K562 (cell line): Measurements from ENCODE around the gene DPP3. TPM values are rescaled to one million over a fixed set of nuclear protein-coding genes. Genes with fewer than 3 reads are reported as not detected.

ENCODE experiments used
- ATAC-seq: fragments of 200-7000 bp; cut with Tn5 transposase; 3 replicates; pipeline ENCODE4 v1.9.1; 2020; ENCODE audit warnings: moderate library complexity
- BruUV-seq: library from RNA; stranded (reverse); fragments of 400-500 nt; replicated peaks from 2 replicates; lab custom pipeline; 2021; lab: Mats Ljungman, UMichigan
- CTCF ChIA-PET: fragments of 300-600 bp; formaldehyde crosslinking; extraction: SDS; loops from one replicate; lab custom pipeline; 2021; ENCODE audit warnings: low intra/inter-chr PET ratio; lab: Yijun Ruan, JAX
- POLR2A ChIA-PET: fragments of 300-600, 350-650 bp; sonication (Branson Sonifier 250); formaldehyde crosslinking; extraction: SDS; loops from one replicate; lab custom pipeline; 2021; ENCODE audit warnings: antibody characterized with exemption, inconsistent platforms; lab: Yijun Ruan, JAX
- DNase-seq, 4 experiments: peaks; one replicate each; pipeline versions ENCODE4 v3.0.0 to v3.0.0-alpha.2; 2011 to 2018; ENCODE audit warnings: low spot score in 3 of 4, mixed read lengths in 3 of 4; ENCODE audit errors: extremely low read depth in 1 of 4
- FAIRE-seq: peaks from 2 replicates; lab custom pipeline; 2011; peaks lifted over from hg19 to GRCh38; lab: Jason Lieb, UNC
- H2AFZ ChIP-seq: 2 replicates; pipeline ENCODE4 v1.6.0; 2011; ENCODE audit warnings: low read depth, low read length, control low read depth, inconsistent platforms
- H3K27ac ChIP-seq: fragments of 200-600 bp; 3 replicates; pipeline ENCODE4 v1.8.0; 2011; ENCODE audit warnings: low read depth, mild to moderate bottlenecking, control low read depth, inconsistent platforms, low read length, moderate library complexity, mixed read lengths; ENCODE audit errors: extremely low read depth
- H3K27me3 ChIP-seq, 2 experiments: fragments of 300-600 bp in 1 of 2; 2 replicates in 1 of 2; 3 replicates in 1 of 2; pipeline versions ENCODE4 v1.6.0 to v1.8.0; 2011; ENCODE audit warnings: inconsistent platforms in 2 of 2, low read length in 2 of 2, mild to moderate bottlenecking in 1 of 2, mixed read lengths in 1 of 2, moderate library complexity in 1 of 2; ENCODE audit not compliant: control insufficient read depth in 2 of 2, insufficient read depth in 2 of 2
- H3K36me3 ChIP-seq: fragments of 300-600 bp; 3 replicates; pipeline ENCODE4 v1.8.0; 2011; ENCODE audit warnings: mild to moderate bottlenecking, low read length, inconsistent platforms; ENCODE audit not compliant: control insufficient read depth, insufficient read depth
- H3K4me1 ChIP-seq, 2 experiments: fragments of 200-600 bp in 1 of 2; replicated peaks in 1 of 2; 2 replicates in 1 of 2; 3 replicates in 1 of 2; pipeline versions ENCODE4 v1.5.1 to v1.8.0; 2011; ENCODE audit warnings: inconsistent platforms in 2 of 2, low read length in 2 of 2, mild to moderate bottlenecking in 1 of 2, mixed read lengths in 1 of 2, moderate library complexity in 1 of 2; ENCODE audit not compliant: control insufficient read depth in 2 of 2, insufficient read depth in 2 of 2
- H3K4me2 ChIP-seq: 2 replicates; pipeline ENCODE4 v1.6.1; 2011; ENCODE audit warnings: low read length, control low read depth, inconsistent platforms, mixed read lengths; ENCODE audit not compliant: insufficient read depth
- H3K4me3 ChIP-seq: fragments of 200-600 bp; sonication (generic), shearing (Covaris generic); 2 replicates; pipeline ENCODE4 v1.5.1; 2016; ENCODE audit warnings: control low read depth, inconsistent platforms
- H3K79me2 ChIP-seq: fragments of 200-600 bp; 3 replicates; pipeline ENCODE4 v1.8.0; 2011; ENCODE audit warnings: low read length, inconsistent platforms; ENCODE audit not compliant: control insufficient read depth, insufficient read depth
- H3K9ac ChIP-seq, 2 experiments: 2 replicates each; pipeline versions ENCODE4 v1.6.0 to v1.6.1; 2011; ENCODE audit warnings: low read depth in 2 of 2, low read length in 2 of 2, control low read depth in 1 of 2, inconsistent platforms in 1 of 2, mild to moderate bottlenecking in 1 of 2, mixed read lengths in 1 of 2; ENCODE audit not compliant: insufficient read depth in 1 of 2
- H3K9me1 ChIP-seq: one replicate; pipeline ENCODE4 v1.6.0; 2011; ENCODE audit warnings: inconsistent platforms, mild to moderate bottlenecking, low read length, moderate library complexity; ENCODE audit not compliant: control insufficient read depth, insufficient read depth
- H3K9me3 ChIP-seq: replicated peaks from 2 replicates; pipeline ENCODE4 v1.5.1; 2011; ENCODE audit warnings: low read depth, low read length, inconsistent platforms; ENCODE audit not compliant: control insufficient read depth, insufficient read depth
- H4K20me1 ChIP-seq: replicated peaks from 2 replicates; pipeline ENCODE4 v1.6.1; 2011; ENCODE audit warnings: low read length, inconsistent platforms, mixed read lengths; ENCODE audit not compliant: control insufficient read depth, insufficient read depth
- FIP1L1 ChIP-seq: fragments of 200-400 bp; formaldehyde crosslinking; IDR thresholded peaks from 2 replicates; pipeline ENCODE4 v1.6.1; 2018; ENCODE audit warnings: mild to moderate bottlenecking, low read depth, low read length; ENCODE audit not compliant: poor library complexity, severe bottlenecking
- SMAD3 ChIP-seq: fragments of 450-650 bp; formaldehyde crosslinking; conservative IDR thresholded peaks from 2 replicates; pipeline ENCODE4 v1.4.0; 2020; ENCODE audit warnings: mild to moderate bottlenecking
- TOE1 ChIP-seq, 2 experiments: fragments of 450-650 bp in 1 of 2; sonication (generic) in 1 of 2; formaldehyde crosslinking in 1 of 2; IDR thresholded peaks; 2 replicates each; pipeline versions ENCODE4 v1.7.1 to v1.8.0; 2016 to 2022; ENCODE audit warnings: borderline replicate concordance in 2 of 2, mild to moderate bottlenecking in 2 of 2, antibody characterized with exemption in 1 of 2, inconsistent platforms in 1 of 2, low read depth in 1 of 2, missing genetic modification reagents in 1 of 2, moderate library complexity in 1 of 2
- USF1 ChIP-seq: sonication (generic); formaldehyde crosslinking; IDR thresholded peaks from 2 replicates; pipeline ENCODE4 v1.9.0; 2022; ENCODE audit warnings: mild to moderate bottlenecking, missing genetic modification reagents
- USF2 ChIP-seq: sonication (generic); formaldehyde crosslinking; IDR thresholded peaks from 2 replicates; pipeline ENCODE4 v1.5.0; 2020; ENCODE audit warnings: missing genetic modification reagents
- ZFP36 ChIP-seq: fragments of 150-350 bp; IDR thresholded peaks from 2 replicates; pipeline ENCODE4 v1.6.1; 2018; ENCODE audit warnings: low read length, low read depth; ENCODE audit not compliant: partially characterized antibody
- ZNF253 ChIP-seq: fragments of 250-450 bp; sonication (Bioruptor Pico); conservative IDR thresholded peaks from 2 replicates; pipeline ENCODE4 v1.6.1; 2021; ENCODE audit warnings: mild to moderate bottlenecking
- ZNF277 ChIP-seq: fragments of 250-450 bp; sonication (Bioruptor Pico); IDR thresholded peaks from 2 replicates; pipeline ENCODE4 v1.8.0; 2022; ENCODE audit warnings: inconsistent platforms, mild to moderate bottlenecking, moderate library complexity, borderline replicate concordance
- ZNF785 ChIP-seq: fragments of 250-450 bp; sonication (Bioruptor Pico); IDR thresholded peaks from 2 replicates; pipeline ENCODE4 v1.4.0; 2020; ENCODE audit warnings: mild to moderate bottlenecking
- WGBS: fragments of 100-300 bp; shearing (Covaris generic); methylation state at CpG from one replicate; pipeline ENCODE4 v1.1.6; 2016; ENCODE audit warnings: low coverage, mixed read lengths; ENCODE audit not compliant: insufficient coverage; ENCODE audit errors: missing lambda C conversion rate; 5-methylcytosine and 5-hydroxymethylcytosine counted together
- in situ Hi-C: fragments of 300-500 bp; cut with MboI; formaldehyde crosslinking; loops from 4 replicates; pipeline ENCODE4 v1.15.0; 2018; ENCODE audit warnings: inconsistent platforms, mixed read lengths
- intact Hi-C: fragments of 100-400 bp; cut with micrococcal nuclease; formaldehyde crosslinking; loops from 2 replicates; pipeline ENCODE4 v1.14.2; 2022
- polyA plus RNA-seq, 8 experiments: library from polyadenylated mRNA; depleted of rRNA in 4 of 8; stranded (reverse) in 5 of 8; unstranded in 3 of 8; fragments of >200 nt; fragmentation: Nextera tagmentation in 2 of 8; fragmentation: Illumina TruSeq in 1 of 8; extraction: Ambion mirVana in 2 of 8; extraction: Trizol in 1 of 8; gene quantifications; 2 replicates each; pipeline versions ENCODE4 v1.2.1 to v1.2.3, GENCODE V29; 2011 to 2014; ENCODE audit warnings: inconsistent platforms in 1 of 8, missing spikeins in 1 of 8
- total RNA-seq, 7 experiments: library from RNA; depleted of rRNA in 6 of 7; stranded (reverse); fragments of >200 nt in 6 of 7; fragmentation: Illumina TruSeq in 2 of 7; extraction: Trizol in 2 of 7; gene quantifications; 2 replicates each; pipeline versions ENCODE4 v1.2.1 to v1.2.3, GENCODE V29; 2011 to 2021; ENCODE audit warnings: low replicate concordance in 1 of 7
- TF ChIP-seq, protein P1 (sequence below): fragments of 250-450 bp; sonication (Bioruptor Pico); IDR thresholded peaks from 2 replicates; pipeline ENCODE4 v1.4.0; 2020; ENCODE audit warnings: borderline replicate concordance

DPP3 gene
- total and polyA plus RNA-seq, 9 of the 15 experiments (the other 6 are each of a cell fraction or from before 2014, with no cell fraction given), result 3.7 to 69.2 (median 43.3) TPM

DNA sequence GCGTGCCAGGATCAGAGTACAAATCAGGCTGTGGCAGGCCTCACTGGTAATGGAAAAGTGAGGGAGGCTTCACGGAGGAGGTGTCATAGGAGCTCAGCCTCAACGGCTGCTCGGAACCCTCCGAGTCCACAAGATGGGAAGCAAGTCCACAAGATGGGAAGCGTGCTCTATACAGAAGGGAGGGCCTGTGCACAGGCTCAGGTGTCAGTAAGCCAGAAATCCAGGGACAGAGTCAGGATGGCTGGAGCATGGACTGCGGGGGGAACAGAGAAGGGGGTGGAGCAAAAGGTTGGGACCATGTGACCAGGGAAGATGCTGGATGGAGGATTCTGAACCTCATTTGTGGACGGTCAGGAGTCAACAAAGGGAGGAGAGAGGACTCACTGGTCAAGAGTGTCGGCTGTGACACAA lies 3.4 kb upstream of the DPP3 start:
- no peak for TF ChIP-seq ZNF785
- 0 out of 2 replicates have a peak, but pooled peaks have one; percentile 19 for TF ChIP-seq USF2 (CRISPR knock-in tag)
- TF ChIP-seq FIP1L1, result no peak
- TF ChIP-seq, protein P1, sequence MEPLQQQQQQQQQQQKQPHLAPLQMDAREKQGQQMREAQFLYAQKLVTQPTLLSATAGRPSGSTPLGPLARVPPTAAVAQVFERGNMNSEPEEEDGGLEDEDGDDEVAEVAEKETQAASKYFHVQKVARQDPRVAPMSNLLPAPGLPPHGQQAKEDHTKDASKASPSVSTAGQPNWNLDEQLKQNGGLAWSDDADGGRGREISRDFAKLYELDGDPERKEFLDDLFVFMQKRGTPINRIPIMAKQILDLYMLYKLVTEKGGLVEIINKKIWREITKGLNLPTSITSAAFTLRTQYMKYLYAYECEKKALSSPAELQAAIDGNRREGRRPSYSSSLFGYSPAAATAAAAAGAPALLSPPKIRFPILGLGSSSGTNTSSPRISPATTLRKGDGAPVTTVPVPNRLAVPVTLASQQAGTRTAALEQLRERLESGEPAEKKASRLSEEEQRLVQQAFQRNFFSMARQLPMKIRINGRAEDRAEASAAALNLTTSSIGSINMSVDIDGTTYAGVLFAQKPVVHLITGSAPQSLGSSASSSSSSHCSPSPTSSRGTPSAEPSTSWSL, result no peak
- peak; percentile 57; the same call in 1 of the 2 replicates for TF ChIP-seq USF1
- no peak for TF ChIP-seq ZNF277 (CRISPR knock-in tag)
- TF ChIP-seq ZFP36, result peak; percentile 84
- no peak for TF ChIP-seq TOE1 (IDR thresholded peaks at IDR 0.05; ENCODE audit: borderline replicate concordance)
- TF ChIP-seq TOE1 (CRISPR knock-in tag; IDR thresholded peaks at IDR 0.05; ENCODE audit: borderline replicate concordance, low read depth), result no peak
- no peak for TF ChIP-seq SMAD3 (CRISPR knock-in tag)
- TF ChIP-seq ZNF253, result no peak
- Histone ChIP-seq H2AFZ (no peak overlapping the region), H3K4me1 (peaks cover 3 to 29% of the 10 kb centered on the region in 2 experiments; a peak in 4 of 5 replicates), H3K4me2 (no peak overlapping the region), H4K20me1 (peaks cover 12% of the 10 kb centered on the region; the same call in 1 of the 2 replicates), H3K27me3 (no peaks in the 10 kb centered on the region), H3K79me2 (peaks cover 12% of the 10 kb centered on the region; the same call in 2 of the 3 replicates), H3K9me3 (no peaks in the 10 kb centered on the region), H3K4me3 (no peak overlapping the region), H3K27ac (no peak overlapping the region), H3K36me3 (peaks cover 3% of the 10 kb centered on the region; the same call in 2 of the 3 replicates), H3K9ac (peak overlapping the region in 1 of 2 experiments; percentile 59; a peak in 1 of 4 replicates), H3K9me1 (no peaks in the 10 kb centered on the region)
- DNase-seq (no peak), ATAC-seq (no peak), FAIRE-seq (no peak)
- WGBS, result 54% methylated on average over 9 of the region's 9 CpGs
- BruUV-seq, result no TSS peak
- CTCF ChIA-PET, result interaction anchor here (4.2 kb wide), 1 partner anchor 69 kb away, joined by 50 read pairs; no protein-coding TSS in a partner anchor
- intact Hi-C loops, result no loop called here
- in situ Hi-C loops, result no loop called here
- POLR2A ChIA-PET, result no interaction called here
